DND-41 (cell line): ENCODE results near the gene MRAS.

Experiments
- ATAC-seq: fragments of 200-7000 bp; cut with Tn5 transposase; 3 replicates; pipeline ENCODE4 v1.9.1; 2021; ENCODE audit warnings: low read depth; ENCODE audit not compliant: insufficient read depth
- DNase-seq: peaks from one replicate; pipeline ENCODE4 v3.0.0-alpha.2; 2020
- H2AFZ ChIP-seq: 2 replicates; pipeline ENCODE4 v1.6.0; 2012; ENCODE audit warnings: low read depth, low read length
- H3K27ac ChIP-seq: 2 replicates; pipeline ENCODE4 v1.5.1; 2012; ENCODE audit warnings: low read length, inconsistent platforms
- H3K27me3 ChIP-seq: fragments of 200-600 bp; sonication (generic); 2 replicates; pipeline ENCODE4 v1.6.0; 2012; ENCODE audit warnings: low read length, mild to moderate bottlenecking, inconsistent platforms; ENCODE audit not compliant: insufficient read depth, poor library complexity
- H3K36me3 ChIP-seq: 2 replicates; pipeline ENCODE4 v1.5.1; 2012; ENCODE audit warnings: low read length, inconsistent platforms; ENCODE audit not compliant: insufficient read depth
- H3K4me1 ChIP-seq: 2 replicates; pipeline ENCODE4 v1.5.1; 2012; ENCODE audit warnings: mild to moderate bottlenecking, low read length; ENCODE audit not compliant: insufficient read depth
- H3K4me2 ChIP-seq: 2 replicates; pipeline ENCODE4 v1.6.0; 2012; ENCODE audit warnings: mild to moderate bottlenecking, moderate library complexity, low read length, inconsistent platforms; ENCODE audit not compliant: insufficient read depth
- H3K4me3 ChIP-seq, 2 experiments: fragments of 200-600 bp in 1 of 2; shearing (Covaris generic) in 1 of 2; 2 replicates each; pipeline ENCODE4 v1.5.1; 2012 to 2016; ENCODE audit warnings: inconsistent platforms in 2 of 2, low read length in 2 of 2, mild to moderate bottlenecking in 2 of 2, low read depth in 1 of 2, moderate library complexity in 1 of 2
- H3K79me2 ChIP-seq: 2 replicates; pipeline ENCODE4 v1.6.0; 2012; ENCODE audit warnings: low read length, inconsistent platforms; ENCODE audit not compliant: insufficient read depth
- H3K9ac ChIP-seq: 2 replicates; pipeline ENCODE4 v1.6.0; 2012; ENCODE audit warnings: low read depth, mild to moderate bottlenecking, inconsistent platforms, low read length, moderate library complexity
- H3K9me3 ChIP-seq: 2 replicates; pipeline ENCODE4 v1.5.1; 2012; ENCODE audit warnings: low read length, moderate library complexity, mild to moderate bottlenecking, inconsistent platforms; ENCODE audit not compliant: insufficient read depth, severe bottlenecking
- H4K20me1 ChIP-seq: 2 replicates; pipeline ENCODE4 v1.6.0; 2012; ENCODE audit warnings: low read length; ENCODE audit not compliant: insufficient read depth
- CTCF ChIP-seq: IDR thresholded peaks from 2 replicates; pipeline ENCODE4 v1.5.1; 2012; ENCODE audit warnings: borderline replicate concordance, low read length, moderate library complexity, mild to moderate bottlenecking; ENCODE audit not compliant: poor library complexity, severe bottlenecking; ENCODE audit errors: extremely low read depth
- EZH2 ChIP-seq: IDR thresholded peaks from 3 replicates; pipeline ENCODE4 v1.6.1; 2012; ENCODE audit warnings: borderline replicate concordance, low read depth, mild to moderate bottlenecking, moderate library complexity, low read length, inconsistent platforms; ENCODE audit not compliant: severe bottlenecking

MRAS gene

GRCh38 chr3:138359148-138359918 is 11.0 kb downstream of the MRAS start:
- Histone ChIP-seq H3K4me3 (no peak overlapping the region), H3K79me2 (no peaks in the 10 kb centered on the region), H3K9me3 (no peaks in the 10 kb centered on the region), H3K4me1 (no peaks in the 10 kb centered on the region), H3K36me3 (no peaks in the 10 kb centered on the region), H3K27me3 (peaks cover 2% of the 10 kb centered on the region), H2AFZ (no peak overlapping the region), H3K9ac (no peak overlapping the region), H4K20me1 (no peaks in the 10 kb centered on the region), H3K4me2 (no peak overlapping the region), H3K27ac (no peak overlapping the region)
- no peak for ATAC-seq
- no peak for DNase-seq
- no peak for TF ChIP-seq EZH2
- TF ChIP-seq CTCF: no peak

- Histone ChIP-seq H3K36me3 (no peaks in the 10 kb centered on the region), H3K27me3 (peaks cover 2% of the 10 kb centered on the region), H2AFZ (no peak overlapping the region), H3K9ac (no peak overlapping the region), H3K4me3 (no peak overlapping the region), H3K27ac (no peak overlapping the region), H3K4me2 (no peak overlapping the region), H4K20me1 (no peaks in the 10 kb centered on the region), H3K4me1 (no peaks in the 10 kb centered on the region), H3K9me3 (no peaks in the 10 kb centered on the region), H3K79me2 (no peaks in the 10 kb centered on the region)
- no peak for DNase-seq
- TF ChIP-seq CTCF: no peak
- no peak for TF ChIP-seq EZH2
- ATAC-seq: no peak
These were observed 11.8 kb downstream of the MRAS start for GRCh38 chr3:138359919-138360868.

GRCh38 chr3:138360869-138361525 is 12.6 kb downstream of the MRAS start:
- Histone ChIP-seq H3K79me2 (no peaks in the 10 kb centered on the region), H3K9ac (no peak overlapping the region), H3K4me2 (no peak overlapping the region)

More at GRCh38 chr3:138360869-138361525, 12.6 kb downstream of the MRAS start:
- DNase-seq: no peak
- H3K27me3 ChIP-seq: no peaks in the 10 kb centered on the region
- H3K36me3 ChIP-seq: no peaks in the 10 kb centered on the region
- no peak overlapping the region for H3K4me3 ChIP-seq
- no peaks in the 10 kb centered on the region for H4K20me1 ChIP-seq
- H2AFZ ChIP-seq: no peak overlapping the region
- no peaks in the 10 kb centered on the region for H3K4me1 ChIP-seq
- TF ChIP-seq EZH2 (no peak), CTCF (no peak)
- no peaks in the 10 kb centered on the region for H3K9me3 ChIP-seq
- ATAC-seq: no peak
- no peak overlapping the region for H3K27ac ChIP-seq
